HEK293T (cell line): ENCODE measurements around the gene SLC17A9.

ENCODE experiments used
- CTCF ChIA-PET: fragments of 350-600 bp; formaldehyde crosslinking; extraction: SDS; loops from one replicate; lab custom pipeline; 2021; ENCODE audit warnings: antibody characterized with exemption, inconsistent platforms; lab: Yijun Ruan, JAX
- POLR2A ChIA-PET: fragments of 350-600 bp; formaldehyde crosslinking; extraction: SDS; loops from one replicate; lab custom pipeline; 2020; ENCODE audit warnings: antibody characterized with exemption, inconsistent platforms; lab: Yijun Ruan, JAX
- DNase-seq: peaks from one replicate; pipeline ENCODE4 v3.0.0; 2012; ENCODE audit warnings: mixed read lengths; ENCODE audit errors: extremely low spot score
- ARNT ChIP-seq: fragments of 450-650 bp; IDR thresholded peaks from 2 replicates; pipeline ENCODE4 v1.6.1; 2017; ENCODE audit warnings: mild to moderate bottlenecking
- BHLHE40 ChIP-seq: fragments of 450-650 bp; IDR thresholded peaks from 2 replicates; pipeline ENCODE4 v1.6.1; 2016; ENCODE audit warnings: mild to moderate bottlenecking, moderate library complexity, borderline replicate concordance
- CTBP1 ChIP-seq: fragments of 450-650 bp; IDR thresholded peaks from 2 replicates; pipeline ENCODE4 v1.6.1; 2016; ENCODE audit warnings: borderline replicate concordance
- ELF4 ChIP-seq: fragments of 450-650 bp; IDR thresholded peaks from 2 replicates; pipeline ENCODE4 v1.6.1; 2017; ENCODE audit warnings: antibody characterized with exemption
- FOXA1 ChIP-seq: fragments of 450-650 bp; IDR thresholded peaks from 2 replicates; pipeline ENCODE4 v1.6.1; 2016; ENCODE audit warnings: mild to moderate bottlenecking
- FOXK2 ChIP-seq: fragments of 450-650 bp; IDR thresholded peaks from 2 replicates; pipeline ENCODE4 v1.6.1; 2016; ENCODE audit warnings: mild to moderate bottlenecking
- FOXM1 ChIP-seq: fragments of 450-650 bp; IDR thresholded peaks from 2 replicates; pipeline ENCODE4 v1.6.1; 2017; ENCODE audit warnings: mild to moderate bottlenecking, borderline replicate concordance
- HDGF ChIP-seq: fragments of 450-650 bp; IDR thresholded peaks from 2 replicates; pipeline ENCODE4 v1.6.1; 2017; ENCODE audit warnings: antibody characterized with exemption, borderline replicate concordance
- L3MBTL2 ChIP-seq: fragments of 450-650 bp; conservative IDR thresholded peaks from 2 replicates; pipeline ENCODE4 v1.6.1; 2016; ENCODE audit warnings: mild to moderate bottlenecking
- LEF1 ChIP-seq: fragments of 450-650 bp; IDR thresholded peaks from 2 replicates; pipeline ENCODE4 v1.6.1; 2017; ENCODE audit warnings: mild to moderate bottlenecking, borderline replicate concordance
- NFRKB ChIP-seq: fragments of 450-650 bp; IDR thresholded peaks from 2 replicates; pipeline ENCODE4 v1.6.1; 2016; ENCODE audit warnings: mild to moderate bottlenecking, moderate library complexity
- SP1 ChIP-seq: fragments of 450-650 bp; IDR thresholded peaks from 2 replicates; pipeline ENCODE4 v1.6.1; 2017
- SUZ12 ChIP-seq: fragments of 450-650 bp; IDR thresholded peaks from 2 replicates; pipeline ENCODE4 v1.6.1; 2016; ENCODE audit warnings: mild to moderate bottlenecking
- TARDBP ChIP-seq: fragments of 450-650 bp; IDR thresholded peaks from 2 replicates; pipeline ENCODE4 v1.6.1; 2016
- ZNF384 ChIP-seq: fragments of 450-650 bp; IDR thresholded peaks from 2 replicates; pipeline ENCODE4 v1.6.1; 2016
- TF ChIP-seq, protein P1 (sequence below): fragments of 450-650 bp; IDR thresholded peaks from 2 replicates; pipeline ENCODE4 v1.6.1; 2016

Gene SLC17A9

DNA sequence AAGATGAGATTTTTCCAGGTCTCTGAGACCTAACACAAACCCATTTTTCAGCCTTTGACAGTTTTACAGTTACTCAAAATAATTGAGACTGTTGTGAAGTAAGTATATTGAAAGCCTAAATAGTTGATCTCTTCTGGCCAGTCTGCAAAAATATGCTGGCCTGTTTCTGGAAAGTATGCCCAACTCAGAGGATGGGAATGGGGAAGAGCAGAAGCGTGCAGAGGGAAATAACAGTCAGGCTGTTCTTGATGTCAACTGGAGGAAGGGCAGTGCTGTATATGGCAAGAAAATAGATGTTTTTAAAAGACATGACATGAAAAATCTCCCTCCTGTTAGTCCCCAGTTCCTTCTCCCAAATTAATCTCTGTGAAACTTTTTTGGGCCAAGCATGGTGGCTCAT, 10.7 kb upstream of the SLC17A9 start:
- DNase-seq: no peak
- POLR2A ChIA-PET: no interaction called here
- CTCF ChIA-PET: no interaction called here
- no peak for TF ChIP-seq L3MBTL2
- TF ChIP-seq FOXA1: no peak
- TF ChIP-seq SP1: no peak
- TF ChIP-seq FOXK2: no peak
- TF ChIP-seq ARNT: no peak
- TF ChIP-seq BHLHE40: no peak
- TF ChIP-seq CTBP1: no peak
- no peak for TF ChIP-seq HDGF
- TF ChIP-seq TARDBP: no peak
- TF ChIP-seq, protein P1, sequence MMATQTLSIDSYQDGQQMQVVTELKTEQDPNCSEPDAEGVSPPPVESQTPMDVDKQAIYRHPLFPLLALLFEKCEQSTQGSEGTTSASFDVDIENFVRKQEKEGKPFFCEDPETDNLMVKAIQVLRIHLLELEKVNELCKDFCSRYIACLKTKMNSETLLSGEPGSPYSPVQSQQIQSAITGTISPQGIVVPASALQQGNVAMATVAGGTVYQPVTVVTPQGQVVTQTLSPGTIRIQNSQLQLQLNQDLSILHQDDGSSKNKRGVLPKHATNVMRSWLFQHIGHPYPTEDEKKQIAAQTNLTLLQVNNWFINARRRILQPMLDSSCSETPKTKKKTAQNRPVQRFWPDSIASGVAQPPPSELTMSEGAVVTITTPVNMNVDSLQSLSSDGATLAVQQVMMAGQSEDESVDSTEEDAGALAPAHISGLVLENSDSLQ: no peak
- no peak for TF ChIP-seq ELF4
- TF ChIP-seq SUZ12: no peak
- no peak for TF ChIP-seq NFRKB
- no peak for TF ChIP-seq FOXM1
- TF ChIP-seq ZNF384: no peak
- no peak for TF ChIP-seq LEF1

DNA sequence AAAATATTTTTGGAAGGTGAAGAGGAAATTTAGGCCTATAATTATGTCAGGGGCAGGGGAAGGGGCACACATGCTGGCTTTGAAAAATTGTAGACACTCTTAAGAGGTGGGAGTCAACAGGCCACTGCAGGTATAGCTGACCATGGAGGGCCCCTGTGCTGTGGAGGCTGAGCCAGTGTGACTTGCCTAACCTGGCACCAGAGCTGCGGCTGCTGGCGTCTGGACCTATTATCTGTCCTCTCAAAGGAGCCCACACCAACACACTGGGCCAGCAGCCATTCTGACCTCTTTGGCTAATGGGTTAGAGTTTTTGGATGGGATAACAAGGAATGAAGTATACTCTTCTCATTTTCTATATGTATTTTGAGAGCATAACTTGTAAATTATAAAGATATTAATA, 10.1 kb upstream of the SLC17A9 start:
- no peak for DNase-seq
- CTCF ChIA-PET: no interaction called here
- no peak for TF ChIP-seq ELF4
- no peak for TF ChIP-seq HDGF
- no peak for TF ChIP-seq FOXM1
- no peak for TF ChIP-seq L3MBTL2
- no peak for TF ChIP-seq NFRKB
- TF ChIP-seq BHLHE40: no peak
- no peak for TF ChIP-seq TARDBP
- no peak for TF ChIP-seq SUZ12
- TF ChIP-seq ZNF384: no peak
- no peak for TF ChIP-seq ARNT
- no peak for TF ChIP-seq FOXA1
- TF ChIP-seq FOXK2: no peak
- TF ChIP-seq CTBP1: no peak
- TF ChIP-seq SP1: no peak
- TF ChIP-seq, protein P1: no peak
- no peak for TF ChIP-seq LEF1
- POLR2A ChIA-PET: no interaction called here

DNA sequence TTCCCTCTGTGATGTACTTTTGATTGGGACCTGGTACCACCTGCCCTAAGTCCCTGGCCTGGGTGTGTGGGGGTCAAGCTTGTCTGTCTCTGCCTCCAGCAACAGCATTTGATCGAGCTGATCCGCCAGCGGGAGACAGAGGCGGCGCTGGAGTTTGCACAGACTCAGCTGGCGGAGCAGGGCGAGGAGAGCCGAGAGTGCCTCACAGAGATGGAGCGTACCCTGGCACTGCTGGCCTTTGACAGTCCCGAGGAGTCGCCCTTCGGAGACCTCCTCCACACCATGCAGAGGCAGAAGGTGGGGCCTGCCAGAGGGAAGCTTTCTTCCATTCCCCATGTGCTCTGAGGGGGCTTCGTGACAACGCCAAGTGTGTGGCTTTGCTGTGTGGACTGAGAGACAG, 9.1 kb upstream of the SLC17A9 start:
- TF ChIP-seq ARNT (no peak), ZNF384 (no peak), ELF4 (no peak), NFRKB (no peak), SUZ12 (no peak), TARDBP (no peak), FOXA1 (no peak), FOXM1 (no peak), CTBP1 (no peak), BHLHE40 (no peak)
- TF ChIP-seq, protein P1: no peak
- POLR2A ChIA-PET: no interaction called here
- CTCF ChIA-PET: no interaction called here
- no peak for DNase-seq

DNA sequence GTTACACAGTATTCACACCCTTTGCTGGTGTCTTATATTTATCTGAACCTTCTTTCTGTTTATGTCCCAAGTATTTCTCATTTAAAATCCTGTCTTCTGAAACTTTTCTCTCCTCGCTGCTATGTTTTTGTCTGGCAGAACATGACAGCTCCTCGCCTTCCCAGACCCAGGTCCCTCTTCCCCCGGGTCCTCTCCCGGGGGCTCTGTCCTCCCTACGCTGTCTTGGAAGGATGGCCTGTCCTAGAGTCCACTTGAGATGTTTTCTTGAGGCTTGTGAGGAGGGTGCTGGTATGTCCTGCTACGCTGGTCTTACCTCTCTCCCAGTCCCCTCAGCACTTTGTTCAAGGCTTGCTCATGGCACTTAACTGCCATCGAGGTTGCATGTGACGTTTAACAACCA, 8.3 kb upstream of the SLC17A9 start:
- POLR2A ChIA-PET: no interaction called here
- CTCF ChIA-PET: no interaction called here
- no peak for DNase-seq
- no peak for TF ChIP-seq ZNF384
- TF ChIP-seq HDGF: no peak
- TF ChIP-seq L3MBTL2: no peak
- TF ChIP-seq CTBP1: no peak
- no peak for TF ChIP-seq NFRKB
- TF ChIP-seq ARNT: no peak
- no peak for TF ChIP-seq BHLHE40
- TF ChIP-seq ELF4: no peak
- TF ChIP-seq FOXK2: no peak
- no peak for TF ChIP-seq FOXA1
- TF ChIP-seq LEF1: no peak
- TF ChIP-seq FOXM1: no peak
- TF ChIP-seq SUZ12: no peak
- no peak for TF ChIP-seq SP1
- TF ChIP-seq TARDBP: no peak
- TF ChIP-seq, protein P1: no peak

DNA sequence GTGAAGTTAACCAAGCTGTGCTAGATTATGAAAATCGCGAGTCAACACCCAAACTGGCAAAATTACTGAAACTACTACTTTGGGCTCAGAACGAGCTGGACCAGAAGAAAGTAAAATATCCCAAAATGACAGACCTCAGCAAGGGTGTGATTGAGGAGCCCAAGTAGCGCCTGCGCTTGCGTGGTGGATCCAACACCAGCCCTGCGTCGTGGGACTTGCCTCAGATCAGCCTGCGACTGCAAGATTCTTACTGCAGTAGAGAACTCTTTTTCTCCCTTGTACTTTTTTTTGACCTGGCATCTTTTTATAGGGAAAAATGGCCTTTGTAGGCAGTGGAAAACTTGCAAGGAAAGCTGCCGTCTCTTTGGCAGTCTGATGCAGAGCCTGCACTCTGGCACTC, 7.8 kb upstream of the SLC17A9 start:
- ChIA-PET POLR2A (no interaction called here), CTCF (no interaction called here)
- DNase-seq: no peak
- TF ChIP-seq FOXM1 (no peak), ELF4 (no peak), NFRKB (no peak), BHLHE40 (no peak), TARDBP (no peak), L3MBTL2 (no peak), SUZ12 (no peak), ARNT (no peak), FOXK2 (no peak), SP1 (no peak), ZNF384 (no peak), LEF1 (no peak), FOXA1 (no peak), CTBP1 (no peak), HDGF (no peak)
- TF ChIP-seq, protein P1: no peak
